GM12875 (cell line): ENCODE results near the gene PEX10.
A peak's percentile ranks its signal among the peaks of the same experiment; 100 is the strongest.

ENCODE experiments used
- H3K4me3 ChIP-seq: one replicate; pipeline ENCODE4 v1.5.1; 2011; ENCODE audit warnings: low read depth, low read length, control low read depth
- CTCF ChIP-seq: IDR thresholded peaks from 2 replicates; pipeline ENCODE4 v1.5.1; 2011; ENCODE audit warnings: low read depth, mild to moderate bottlenecking, control low read depth, inconsistent platforms, low read length, moderate library complexity, borderline replicate concordance; ENCODE audit not compliant: insufficient read depth

The PEX10 gene

GRCh38 chr1:2394761-2395160 lies 17.6 kb downstream of the PEX10 start:
- no peak overlapping the region for H3K4me3 ChIP-seq
- no peak for TF ChIP-seq CTCF

DNA sequence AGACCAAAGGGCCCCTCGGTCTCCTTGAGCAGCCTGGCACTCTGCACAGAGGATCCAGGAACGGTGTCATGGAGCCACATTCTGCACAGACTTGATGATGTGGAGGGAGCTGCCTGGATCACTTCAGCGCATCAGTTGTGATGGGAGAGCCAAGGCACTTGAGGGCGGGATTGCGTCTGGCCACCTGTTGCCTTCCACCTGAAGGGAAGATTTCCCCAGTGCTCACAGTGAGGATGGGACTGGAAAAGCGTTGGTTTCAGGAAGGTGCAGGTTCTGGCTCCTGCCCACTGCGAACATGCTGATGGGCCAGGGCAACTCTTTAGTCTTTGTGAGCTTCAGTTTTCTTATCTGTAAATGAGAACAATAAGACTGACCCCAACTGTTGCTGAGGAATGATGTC lies 18.1 kb downstream of the PEX10 start:
- no peak for TF ChIP-seq CTCF
- no peak overlapping the region for H3K4me3 ChIP-seq

- TF ChIP-seq CTCF, result no peak
- H3K4me3 ChIP-seq, result no peak overlapping the region
These were observed 18.9 kb downstream of the PEX10 start for GRCh38 chr1:2393471-2393877.

GRCh38 chr1:2392686-2393085 lies 19.7 kb downstream of the PEX10 start:
- TF ChIP-seq CTCF, result no peak
- H3K4me3 ChIP-seq, result peak overlapping the region; percentile 80

GRCh38 chr1:2391931-2392509 lies 20.3 kb downstream of the PEX10 start:
- TF ChIP-seq CTCF, result no peak
- H3K4me3 ChIP-seq, result peak overlapping the region; percentile 80

DNA sequence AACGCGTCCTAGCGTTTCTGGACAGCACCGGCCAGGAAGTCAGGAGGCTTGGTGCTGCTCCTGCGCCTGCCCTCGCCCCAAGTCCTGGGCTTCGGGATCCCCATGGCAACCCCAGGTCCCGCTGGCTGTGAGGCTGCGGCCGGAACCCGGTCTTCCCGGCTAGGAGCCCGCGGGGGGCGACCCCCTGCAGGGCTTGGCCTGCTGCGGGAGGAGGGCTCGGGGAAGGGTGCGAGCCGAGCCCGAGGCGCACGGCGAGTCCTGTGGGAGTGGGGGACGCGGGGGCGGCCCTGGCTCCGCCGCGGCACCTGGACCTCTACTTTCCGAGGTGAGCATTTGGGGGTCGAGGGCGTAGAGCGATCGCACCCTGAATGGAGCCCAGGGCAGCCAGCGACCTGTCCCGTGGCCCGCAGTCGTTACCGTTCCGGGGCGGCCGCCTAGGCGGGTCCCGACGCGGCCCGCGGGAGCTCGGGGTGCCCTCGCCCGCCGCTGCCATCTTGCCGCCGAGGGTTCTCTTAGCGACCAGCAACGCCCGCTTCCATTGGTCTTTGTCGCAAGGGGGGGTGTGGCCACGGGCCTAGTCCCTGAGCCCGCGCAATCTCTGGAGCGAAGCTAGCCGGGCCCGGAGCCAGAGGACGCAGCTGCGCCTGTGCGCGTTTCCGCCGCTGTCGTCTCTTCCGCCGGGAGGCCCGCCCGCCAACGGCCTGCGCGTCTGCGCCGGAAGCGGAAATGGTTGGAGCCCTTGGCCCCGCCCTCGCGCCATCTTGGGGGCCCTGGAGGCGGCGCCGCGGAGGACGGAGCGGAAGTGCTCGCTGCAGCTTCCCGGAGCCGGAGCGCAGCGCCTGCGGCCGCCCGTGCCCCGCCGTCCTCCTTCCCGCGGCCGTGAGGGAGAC lies 21.1 kb downstream of the PEX10 start, which contains the start of the genes MORN1 and RER1:
TSS of gene MORN1 (minus strand) at position 514 of the 890 bp plus-strand sequence. CDS start at position 493, 21 bp downstream.
TSS of gene RER1 (plus strand) at position 801 of the 890 bp plus-strand sequence. CDS start 3,950 bp downstream, outside the sequence.
- peak within 1 kb of the TSS; percentile 100 for H3K4me3 ChIP-seq
- no peak for TF ChIP-seq CTCF

GRCh38 chr1:2389644-2390043 lies 22.7 kb downstream of the PEX10 start:
- H3K4me3 ChIP-seq, result no peak overlapping the region
- TF ChIP-seq CTCF, result no peak
